Measurements from ENCODE around the gene EVPL.
"Not testable (repeated sequence)": the region's sequence is repeated elsewhere in the genome, so short reads cannot be mapped to it uniquely, and the experiment has no call there.

EVPL gene

GRCh38 chr17:76046064-76046463 lies 19.0 kb upstream of the EVPL start:
- DNase-seq, result no peak

DNA sequence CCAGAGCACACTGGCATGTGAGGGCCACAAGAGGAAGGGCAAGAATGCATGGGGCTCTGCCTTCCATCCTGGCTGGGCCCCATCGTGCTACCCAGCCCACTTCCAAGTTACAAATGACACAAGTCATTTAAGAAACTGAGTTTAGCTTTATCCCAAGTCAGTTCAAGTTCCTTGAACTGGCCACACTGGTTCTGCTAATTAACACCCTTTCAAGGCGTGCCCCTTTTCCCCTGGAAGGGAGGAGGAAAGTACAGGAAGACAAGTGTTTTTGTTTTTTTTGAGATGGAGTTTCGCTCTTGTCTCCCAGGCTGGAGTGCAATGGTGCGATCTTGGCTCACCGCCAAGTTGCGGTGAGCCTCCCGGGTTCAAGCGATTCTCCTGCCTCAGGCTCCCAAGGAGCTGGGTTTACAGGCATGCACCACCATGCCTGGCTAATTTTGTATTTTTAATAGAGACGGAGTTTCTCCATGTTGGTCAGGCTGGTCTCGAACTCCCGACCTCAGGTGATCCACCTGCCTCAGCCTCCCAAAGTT lies 17.4 kb upstream of the EVPL start:
- DNase-seq, result not testable (repeated sequence)

- DNase-seq, result not testable (repeated sequence)
Observed at GRCh38 chr17:76042868-76043267, 15.8 kb upstream of the EVPL start.

DNA sequence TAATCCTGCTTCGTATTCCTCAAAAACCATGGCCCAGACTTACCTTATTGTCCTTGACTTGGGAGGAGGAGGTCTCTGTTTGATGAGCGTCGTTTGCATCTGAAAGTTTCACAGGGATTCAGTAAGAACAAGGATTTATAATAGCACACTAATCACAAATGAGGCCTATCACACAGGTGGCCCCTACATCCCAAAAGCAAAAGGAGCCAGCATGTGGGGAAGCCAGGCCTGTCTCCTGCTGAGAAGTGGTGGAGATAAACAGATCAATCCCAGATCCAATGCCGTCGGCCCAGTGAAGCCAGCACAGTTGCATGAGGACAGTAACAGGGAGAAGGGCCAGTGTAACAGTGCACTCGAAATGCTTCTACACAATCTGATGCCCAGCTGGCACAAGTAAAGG lies 13.3 kb upstream of the EVPL start:
- DNase-seq, result no peak

DNA sequence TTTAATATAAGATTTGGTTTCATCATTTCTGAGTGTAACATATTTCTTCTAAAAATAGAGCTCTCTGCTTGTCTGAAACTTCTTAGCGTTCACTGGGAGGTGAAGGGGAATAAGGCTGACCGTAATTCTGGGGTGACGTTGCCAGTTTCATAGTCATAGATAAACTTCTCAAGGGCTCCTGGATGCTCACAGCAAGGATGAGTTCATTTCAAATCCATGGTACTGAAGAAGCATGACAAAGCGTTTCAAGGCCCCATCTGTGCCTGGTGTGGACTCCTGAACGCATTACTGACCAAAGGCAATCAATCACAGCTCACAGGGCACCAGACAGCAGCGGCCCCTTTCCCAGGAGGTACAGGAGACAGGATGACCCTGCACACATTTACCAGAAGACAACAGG lies 12.0 kb upstream of the EVPL start:
- no peak for DNase-seq

DNA sequence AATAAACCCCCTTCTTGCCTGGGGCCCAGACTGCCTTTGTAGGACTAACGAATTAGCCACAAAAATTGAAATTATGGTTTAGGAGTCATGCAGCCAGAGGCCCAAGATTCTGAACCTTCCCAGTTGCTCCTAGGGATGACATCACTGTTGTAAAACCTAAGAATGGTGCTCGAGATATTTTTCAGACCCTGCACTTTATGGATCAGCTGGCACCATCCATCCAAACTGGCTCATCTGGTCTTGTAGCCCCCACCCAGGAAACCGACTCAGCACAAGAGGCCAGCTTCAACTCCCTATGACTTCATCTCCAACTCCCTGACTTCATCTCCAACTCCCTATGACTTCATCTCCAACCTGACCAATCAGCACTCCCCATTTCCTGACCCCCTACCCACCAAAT lies 10.9 kb upstream of the EVPL start:
- no peak for DNase-seq

DNA sequence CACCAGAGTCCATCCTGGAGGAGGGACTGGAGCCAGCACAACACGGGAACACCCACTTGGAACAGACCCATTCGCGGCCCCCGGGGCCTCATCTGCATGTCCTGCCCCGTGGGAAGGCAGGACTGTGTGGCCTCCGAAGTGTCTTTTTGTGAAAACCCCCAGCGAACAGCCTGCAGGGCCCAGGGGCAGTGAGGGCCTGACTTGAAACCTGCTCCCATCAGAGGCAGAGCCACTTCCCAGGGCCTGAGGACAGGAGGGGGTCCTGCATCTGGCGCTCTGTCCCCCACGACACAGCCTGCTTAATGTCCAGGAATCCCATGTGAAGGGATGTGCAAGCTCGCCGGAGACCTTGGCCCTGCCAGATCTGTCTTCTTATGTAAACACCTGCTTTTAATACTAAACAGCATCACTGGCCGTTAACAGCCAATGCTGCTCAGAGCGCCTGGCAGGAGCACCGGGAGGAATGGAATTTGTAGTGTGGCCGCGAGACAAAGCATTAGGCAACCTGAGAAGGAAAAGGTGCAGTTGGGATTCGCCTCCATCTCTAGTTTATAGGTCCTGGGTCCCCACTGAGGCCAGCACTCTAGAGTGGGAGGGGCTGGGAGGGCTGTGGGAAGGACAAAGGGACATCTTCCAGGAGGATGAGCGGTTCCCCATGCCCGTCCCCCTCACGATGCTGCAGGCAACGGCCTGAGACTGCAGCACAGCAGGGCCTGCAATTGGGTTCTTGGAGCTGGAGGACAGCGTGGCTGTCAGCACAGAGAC lies 9.6 kb upstream of the EVPL start:
- DNase-seq, result no peak

DNA sequence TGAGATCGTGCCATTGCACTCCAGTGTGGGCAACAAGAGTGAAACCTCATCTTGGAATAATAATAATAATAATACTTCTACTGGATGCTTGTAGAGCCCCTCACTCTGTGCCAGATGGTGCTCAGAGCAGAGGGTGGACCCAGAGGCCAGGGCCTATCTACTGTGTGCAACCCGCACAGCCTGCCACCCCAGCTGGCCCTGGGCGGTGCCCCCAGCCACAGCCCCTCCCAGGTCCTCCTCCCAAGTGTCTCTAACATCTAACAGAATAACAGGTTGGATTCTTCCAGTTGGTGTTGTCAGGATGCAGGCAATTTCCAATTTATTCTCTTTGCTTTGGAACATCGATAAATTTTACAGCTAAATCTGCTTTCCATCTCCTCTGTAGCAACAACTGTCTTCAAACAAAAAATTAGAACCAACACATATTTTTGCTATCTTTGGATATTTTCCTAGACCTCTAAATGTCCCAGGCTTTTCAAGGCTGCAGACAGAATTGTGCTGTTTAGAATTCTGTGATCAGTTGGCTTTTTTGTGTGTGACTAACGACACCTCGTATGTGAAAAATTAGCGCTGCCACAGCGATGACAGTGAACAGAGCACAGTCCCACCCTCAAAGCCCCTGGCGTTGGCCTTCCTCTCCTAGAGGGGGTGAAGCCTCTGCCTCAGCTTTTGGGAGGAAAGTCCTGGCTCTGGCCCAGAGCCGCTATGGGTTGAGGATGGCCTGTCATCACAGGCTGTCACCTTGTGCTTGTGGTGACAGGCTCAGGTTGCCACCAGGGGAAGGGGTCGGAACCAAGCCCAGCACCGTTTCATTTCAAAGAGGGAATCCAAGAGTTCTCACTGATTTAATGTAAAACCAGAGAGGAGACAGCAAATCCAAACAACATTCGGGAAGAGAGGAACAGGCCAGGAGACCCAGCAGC lies 7.6 kb upstream of the EVPL start:
- DNase-seq, result no peak

DNA sequence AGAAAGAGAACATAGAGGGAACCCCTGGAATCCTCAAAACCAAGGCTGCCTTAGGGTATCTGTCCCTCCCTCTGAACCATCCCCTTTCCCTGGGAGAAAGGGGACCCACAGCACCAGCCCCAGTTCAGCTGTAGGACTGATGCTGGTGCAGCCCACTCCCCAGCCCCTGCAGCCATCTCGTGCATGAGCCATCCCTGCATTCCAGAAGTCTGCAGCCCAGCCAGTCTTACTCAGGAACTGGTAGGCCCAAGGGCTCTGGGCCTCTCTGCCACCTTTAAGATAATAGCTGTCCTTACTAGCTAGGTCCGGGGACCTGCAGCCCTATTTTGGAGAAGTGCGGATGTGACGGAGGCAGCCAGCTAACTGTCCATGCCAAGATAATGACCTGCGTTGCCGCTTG lies 6.0 kb upstream of the EVPL start:
- DNase-seq, result no peak

DNA sequence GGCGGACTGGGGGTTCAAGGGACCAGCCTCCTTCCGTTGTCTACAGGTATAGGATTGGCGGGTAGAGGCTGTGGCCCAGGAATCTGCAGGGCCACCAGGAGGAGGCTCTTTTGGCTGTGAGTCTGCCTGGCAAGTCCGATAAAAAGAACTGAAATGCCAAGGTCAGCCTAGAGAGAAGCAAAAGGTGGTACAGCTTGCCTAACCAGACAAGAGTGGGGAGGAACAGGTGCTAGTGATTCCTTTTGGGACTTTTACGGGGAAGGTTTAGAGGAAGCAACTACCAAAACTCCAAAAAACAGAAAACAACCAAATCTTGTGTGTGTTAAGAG lies 5.6 kb upstream of the EVPL start:
- no peak for DNase-seq

GRCh38 chr17:76032073-76032779 lies 5.1 kb upstream of the EVPL start:
- DNase-seq, result no peak

- DNase-seq, result no peak
Observed at GRCh38 chr17:76026714-76027158, 370 bp downstream of the EVPL start.

GRCh38 chr17:76025294-76025693 lies 1.8 kb downstream of the EVPL start:
- DNase-seq, result no peak

GRCh38 chr17:76024353-76024752 lies 2.8 kb downstream of the EVPL start:
- no peak for DNase-seq

GRCh38 chr17:76023900-76024237 lies 3.2 kb downstream of the EVPL start:
- DNase-seq, result no peak

DNA sequence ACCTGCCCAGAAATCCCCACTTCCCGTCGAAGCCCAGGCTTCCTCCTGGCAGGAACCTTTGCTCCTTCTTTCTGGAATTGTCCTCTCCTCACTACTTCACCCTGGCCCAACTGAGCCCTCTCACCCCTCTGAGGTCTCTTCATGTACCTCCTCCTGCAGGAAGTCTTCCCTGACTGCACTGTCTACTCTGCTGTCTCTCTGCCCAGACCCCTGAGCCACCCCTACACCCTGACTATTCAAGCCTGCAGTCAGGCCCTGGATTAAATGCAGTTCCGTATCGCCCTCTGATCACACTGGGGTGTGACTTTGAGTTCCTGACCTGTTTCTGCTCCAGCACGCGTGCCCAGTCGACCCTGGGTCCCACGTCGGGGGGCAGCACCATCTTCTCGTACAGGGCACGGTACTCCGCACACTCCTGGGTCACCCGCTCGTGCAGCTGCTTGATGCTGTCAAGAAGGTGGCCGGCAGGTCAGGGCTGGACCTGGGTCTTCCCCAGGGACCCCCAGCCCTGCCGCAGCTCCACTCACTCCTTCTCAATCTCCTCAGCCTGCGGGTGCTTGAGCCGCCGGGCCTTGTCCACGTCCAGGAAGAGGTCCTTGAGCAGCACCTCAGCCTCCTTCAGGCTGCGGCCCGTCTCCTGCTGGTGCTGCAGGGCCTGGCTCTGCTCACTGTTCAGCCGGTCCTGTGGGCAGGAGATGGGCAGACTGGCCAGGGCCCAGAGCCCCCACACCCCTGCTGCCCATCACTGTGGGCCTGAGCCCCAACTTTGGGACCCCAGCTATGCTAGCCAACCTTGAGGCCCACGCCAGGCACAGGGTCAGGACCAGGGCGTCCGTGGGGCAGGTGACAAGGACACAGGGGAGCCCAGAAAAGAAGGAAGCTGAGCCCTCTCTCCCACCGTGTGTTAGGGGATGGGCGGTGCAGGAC lies 3.9 kb downstream of the EVPL start:
- no peak for DNase-seq

GRCh38 chr17:76022285-76022684 lies 4.8 kb downstream of the EVPL start:
- DNase-seq, result no peak

DNA sequence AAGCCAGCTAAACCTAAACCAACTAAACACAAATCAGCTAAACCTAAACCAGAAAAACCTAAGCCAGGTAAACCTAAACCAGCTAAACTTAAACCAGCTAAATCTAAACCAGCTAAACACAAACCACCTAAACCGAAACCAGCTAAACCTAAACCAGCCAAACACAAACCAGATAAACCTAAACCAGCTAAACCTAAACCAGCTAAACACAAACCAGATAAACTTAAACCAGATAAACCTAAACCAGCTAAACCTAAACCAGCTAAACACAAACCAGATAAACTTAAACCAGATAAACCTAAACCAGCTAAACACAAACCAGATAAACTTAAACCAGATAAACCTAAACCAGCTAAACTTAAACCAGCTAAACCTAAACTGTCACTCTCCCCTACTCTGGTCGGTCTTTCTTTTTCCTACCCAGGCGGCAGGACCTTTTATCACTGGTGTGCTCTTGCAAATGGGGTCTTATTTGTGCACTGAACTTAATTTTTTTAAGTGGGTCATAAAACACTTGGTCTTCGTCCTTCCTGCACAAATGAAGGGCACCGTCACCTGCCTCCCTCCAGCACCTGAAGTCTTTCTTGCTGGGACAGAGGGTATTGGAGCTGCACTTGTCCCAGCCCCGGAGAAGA lies 7.2 kb downstream of the EVPL start:
- no peak for DNase-seq

DNA sequence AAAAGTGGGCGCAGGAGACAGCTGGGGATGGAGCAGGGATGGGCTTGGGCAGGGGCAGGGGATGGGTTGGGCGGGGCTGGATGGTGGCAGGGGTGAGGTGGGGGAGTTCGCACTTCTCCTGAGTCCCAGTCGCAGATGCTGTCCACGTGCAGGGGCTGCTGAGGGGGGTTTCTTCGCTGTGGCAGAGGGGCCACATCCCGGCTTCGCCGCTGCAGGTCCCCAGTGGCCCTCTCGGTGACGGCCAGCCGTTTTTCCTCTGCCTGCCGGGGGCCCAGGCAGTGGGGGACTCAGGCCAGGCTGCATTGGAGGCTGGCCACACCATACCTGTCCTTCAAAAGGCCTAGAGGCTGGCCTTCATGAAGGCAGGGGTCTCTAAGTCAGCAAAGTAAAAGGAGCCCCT lies 8.3 kb downstream of the EVPL start:
- DNase-seq, result no peak

DNA sequence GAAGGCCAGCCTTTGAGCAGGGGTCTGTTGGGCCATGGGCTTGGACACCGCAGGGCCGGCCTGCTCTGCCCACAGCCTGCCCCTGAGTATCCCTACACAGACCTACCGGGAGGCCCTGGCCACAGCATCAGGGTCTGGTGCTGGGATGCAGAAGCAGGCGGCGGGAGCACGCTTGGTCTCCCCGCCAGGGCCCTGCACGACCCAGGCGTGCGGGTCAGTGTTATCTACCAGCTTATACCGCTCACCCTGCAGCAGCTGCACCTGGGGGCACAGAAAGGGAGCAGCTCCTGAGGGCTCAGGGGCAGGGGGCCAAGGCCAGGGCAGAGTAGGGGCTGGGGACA lies 8.8 kb downstream of the EVPL start:
- no peak for DNase-seq

DNA sequence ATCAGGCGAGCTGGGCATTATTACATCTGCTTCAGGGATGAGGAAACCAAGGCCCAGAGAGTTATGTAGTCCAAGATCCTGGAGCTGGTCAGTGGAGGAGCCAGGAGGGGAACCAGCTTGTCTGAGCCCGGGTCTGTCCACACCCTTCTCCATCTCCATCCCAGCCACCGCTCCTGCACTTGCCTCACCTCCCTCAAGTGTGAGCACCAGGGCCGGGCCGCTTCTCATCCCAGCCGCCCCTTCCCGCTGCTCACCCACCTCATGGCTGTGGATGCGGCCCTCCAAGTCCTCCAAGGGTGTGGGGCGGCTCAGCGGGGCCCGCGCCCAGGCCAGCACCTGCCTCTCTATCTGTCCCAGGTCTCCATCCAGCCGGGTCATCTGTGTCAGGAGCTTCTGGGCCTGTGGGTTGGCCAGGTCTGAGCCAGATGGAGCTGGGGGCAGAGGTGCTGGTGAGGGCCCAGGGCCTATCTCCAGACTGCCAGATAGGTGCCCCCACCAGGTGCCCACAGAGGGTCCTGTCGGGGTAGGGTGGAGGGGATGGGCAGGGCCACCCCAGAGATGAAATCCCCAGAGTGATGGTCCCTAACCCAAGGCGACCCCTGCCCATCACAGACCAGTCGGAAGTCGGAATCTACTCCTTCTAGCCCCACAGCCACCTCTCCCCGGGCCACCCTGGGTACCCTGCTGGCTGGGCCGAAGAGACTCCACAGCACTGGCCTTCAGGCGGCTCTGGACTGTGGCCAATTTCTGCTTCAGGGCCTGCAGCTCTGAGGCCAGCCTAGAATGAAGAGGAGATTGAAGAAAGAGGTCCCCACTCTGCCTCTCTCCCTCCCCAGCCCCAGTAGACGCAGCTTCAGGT lies 9.4 kb downstream of the EVPL start:
- no peak for DNase-seq
